H9 (cell line): ENCODE results near the gene ZFYVE28. TPM values are rescaled to one million over a fixed set of nuclear protein-coding genes. Genes with fewer than 3 reads are reported as not detected.

ENCODE experiments used
- DNase-seq: peaks from one replicate; pipeline ENCODE4 v3.0.0-alpha.2; 2017
- H2AFZ ChIP-seq: one replicate; pipeline ENCODE4 v1.6.1; 2013; ENCODE audit warnings: mild to moderate bottlenecking, low read length, control low read depth, moderate library complexity
- H2AK5ac ChIP-seq: 2 replicates; pipeline ENCODE4 v1.6.1; 2013; ENCODE audit warnings: low read length, control low read depth, mixed read lengths; ENCODE audit not compliant: insufficient read length
- H2BK120ac ChIP-seq: one replicate; pipeline ENCODE4 v1.6.1; 2013; ENCODE audit warnings: low read depth, mild to moderate bottlenecking, low read length, control low read depth, inconsistent platforms; ENCODE audit not compliant: poor library complexity, severe bottlenecking
- H2BK12ac ChIP-seq: 2 replicates; pipeline ENCODE4 v1.6.1; 2013; ENCODE audit warnings: low read length, control low read depth, mixed read lengths, low read depth; ENCODE audit not compliant: insufficient read length
- H2BK15ac ChIP-seq: 2 replicates; pipeline ENCODE4 v1.6.1; 2013; ENCODE audit warnings: low read depth, low read length, control low read depth
- H2BK20ac ChIP-seq: one replicate; pipeline ENCODE4 v1.6.1; 2013; ENCODE audit warnings: low read depth, mild to moderate bottlenecking, low read length, control low read depth, inconsistent platforms; ENCODE audit not compliant: poor library complexity, severe bottlenecking
- H2BK5ac ChIP-seq: 2 replicates; pipeline ENCODE4 v1.6.1; 2013; ENCODE audit warnings: low read length, control low read depth, mixed read lengths; ENCODE audit not compliant: insufficient read length
- H3K14ac ChIP-seq: 2 replicates; pipeline ENCODE4 v1.6.1; 2013; ENCODE audit warnings: low read length, control low read depth; ENCODE audit not compliant: insufficient read depth
- H3K18ac ChIP-seq: 2 replicates; pipeline ENCODE4 v1.6.1; 2013; ENCODE audit warnings: low read depth, mild to moderate bottlenecking, mixed read lengths, low read length, control low read depth; ENCODE audit not compliant: insufficient read length
- H3K23ac ChIP-seq: 2 replicates; pipeline ENCODE4 v1.6.1; 2013; ENCODE audit warnings: low read length, control low read depth, mixed read lengths, low read depth; ENCODE audit not compliant: insufficient read length
- H3K23me2 ChIP-seq: 2 replicates; pipeline ENCODE4 v1.6.1; 2013; ENCODE audit warnings: low read depth, mild to moderate bottlenecking, mixed read lengths, low read length, control low read depth; ENCODE audit not compliant: insufficient read length, poor library complexity, severe bottlenecking
- H3K27ac ChIP-seq: 2 replicates; pipeline ENCODE4 v1.5.1; 2013; ENCODE audit warnings: low read length, control low read depth, mixed read lengths, low read depth; ENCODE audit not compliant: insufficient read length
- H3K27me3 ChIP-seq: 2 replicates; pipeline ENCODE4 v1.6.1; 2013; ENCODE audit warnings: low read length, control low read depth, inconsistent platforms; ENCODE audit not compliant: insufficient read depth
- H3K4ac ChIP-seq: 2 replicates; pipeline ENCODE4 v1.6.1; 2013; ENCODE audit warnings: low read depth, mild to moderate bottlenecking, control low read depth, inconsistent platforms, low read length, moderate library complexity
- H3K4me1 ChIP-seq: 2 replicates; pipeline ENCODE4 v1.6.1; 2013; ENCODE audit warnings: low read length, control low read depth, inconsistent platforms; ENCODE audit not compliant: insufficient read depth
- H3K4me2 ChIP-seq: 2 replicates; pipeline ENCODE4 v1.6.1; 2013; ENCODE audit warnings: low read length, control low read depth, mixed read lengths; ENCODE audit not compliant: insufficient read length, insufficient read depth
- H3K56ac ChIP-seq: 2 replicates; pipeline ENCODE4 v1.6.1; 2013; ENCODE audit warnings: low read depth, mild to moderate bottlenecking, mixed read lengths, low read length, control low read depth; ENCODE audit not compliant: insufficient read length
- H3K79me1 ChIP-seq: 2 replicates; pipeline ENCODE4 v1.6.1; 2013; ENCODE audit warnings: low read depth, mild to moderate bottlenecking, moderate library complexity, low read length, control low read depth, inconsistent platforms; ENCODE audit not compliant: insufficient read depth, poor library complexity, severe bottlenecking
- H3K79me2 ChIP-seq: 2 replicates; pipeline ENCODE4 v1.6.1; 2013; ENCODE audit warnings: low read length, control low read depth, inconsistent platforms; ENCODE audit not compliant: insufficient read depth
- H3K9ac ChIP-seq: 2 replicates; pipeline ENCODE4 v1.6.1; 2013; ENCODE audit warnings: low read length, control low read depth, mixed read lengths; ENCODE audit not compliant: insufficient read length; ENCODE audit errors: extremely low read depth
- H3K9me3 ChIP-seq: one replicate; pipeline ENCODE4 v1.6.1; 2013; ENCODE audit warnings: low read depth, low read length, inconsistent platforms; ENCODE audit not compliant: control insufficient read depth
- H3T11ph ChIP-seq: one replicate; pipeline ENCODE4 v1.6.1; 2013; ENCODE audit warnings: mild to moderate bottlenecking, low read length, control low read depth, inconsistent platforms
- H4K20me1 ChIP-seq: one replicate; pipeline ENCODE4 v1.6.1; 2013; ENCODE audit not compliant: control insufficient read depth, insufficient read length, insufficient read depth
- H4K5ac ChIP-seq: 2 replicates; pipeline ENCODE4 v1.6.1; 2013; ENCODE audit warnings: low read depth, mild to moderate bottlenecking, mixed read lengths, low read length, control low read depth; ENCODE audit not compliant: insufficient read length
- H4K8ac ChIP-seq: replicated peaks from 2 replicates; pipeline ENCODE4 v1.6.1; 2013; ENCODE audit warnings: low read length, control low read depth, mixed read lengths, low read depth; ENCODE audit not compliant: insufficient read length
- H4K91ac ChIP-seq: 2 replicates; pipeline ENCODE4 v1.6.1; 2013; ENCODE audit warnings: low read depth, mild to moderate bottlenecking, moderate library complexity, mixed read lengths, low read length, control low read depth; ENCODE audit not compliant: insufficient read length
- H3K27ac Mint-ChIP-seq, 3 experiments: 2 replicates in 2 of 3; 3 replicates in 1 of 3; pipeline ENCODE4 v1.8.0; 2020 to 2021; ENCODE audit warnings: mixed read lengths in 3 of 3, mild to moderate bottlenecking in 1 of 3, moderate library complexity in 1 of 3
- H3K27me3 Mint-ChIP-seq: 2 replicates; pipeline ENCODE4 v1.8.0; 2021; ENCODE audit warnings: low read depth, mild to moderate bottlenecking, moderate library complexity, mixed read lengths
- H3K36me3 Mint-ChIP-seq, 3 experiments: 2 replicates in 2 of 3; 3 replicates in 1 of 3; pipeline ENCODE4 v1.8.0; 2020 to 2021; ENCODE audit warnings: low read depth in 3 of 3, mixed read lengths in 3 of 3; ENCODE audit not compliant: insufficient read depth in 1 of 3
- H3K4me1 Mint-ChIP-seq, 2 experiments: 2 replicates each; pipeline ENCODE4 v1.8.0; 2020; ENCODE audit warnings: mixed read lengths in 2 of 2
- H3K4me3 Mint-ChIP-seq, 2 experiments: 2 replicates in 1 of 2; 3 replicates in 1 of 2; pipeline ENCODE4 v1.8.0; 2020 to 2021; ENCODE audit warnings: mild to moderate bottlenecking in 2 of 2, mixed read lengths in 2 of 2, moderate library complexity in 1 of 2
- H3K9me3 Mint-ChIP-seq, 2 experiments: 2 replicates in 1 of 2; 3 replicates in 1 of 2; pipeline ENCODE4 v1.8.0; 2020; ENCODE audit warnings: mild to moderate bottlenecking in 2 of 2, mixed read lengths in 2 of 2, moderate library complexity in 1 of 2
- CTCF ChIP-seq: fragments of 200-600 bp; sonication (generic); conservative IDR thresholded peaks from 3 replicates; pipeline ENCODE4 v1.8.0; 2021; ENCODE audit warnings: antibody characterized with exemption, mild to moderate bottlenecking
- WGBS: extraction: QIAGEN DNeasy Blood & Tissue Kit; methylation state at CpG from one replicate; pipeline ENCODE4 v1.1.7; 2013; ENCODE audit warnings: missing lambda C conversion rate, low lambda C conversion rate, mixed read lengths; ENCODE audit not compliant: insufficient read length; ENCODE audit errors: extremely low coverage; 5-methylcytosine and 5-hydroxymethylcytosine counted together
- total RNA-seq: library from RNA; stranded (reverse); gene quantifications from 2 replicates; pipeline ENCODE4 v1.2.1, GENCODE V29; 2021

The ZFYVE28 gene
- total RNA-seq, 1 experiment from 2014 or later: 0.98 TPM

GRCh38 chr4:2241410-2242353 lies 176.8 kb downstream of the ZFYVE28 start, which contains the start of the genes HAUS3 and POLN:
HAUS3 (minus strand) TSS chr4:2242121; CDS start chr4:2240946, 1,175 bp downstream.
POLN (minus strand) TSS chr4:2242121; CDS start chr4:2229231, 12,890 bp downstream.
- H2AFZ ChIP-seq: no peak within 1 kb of the TSS
- peak within 1 kb of the TSS; percentile 63 for H3K4me2 ChIP-seq
- no peaks in the 10 kb centered on the region for H3K4me1 ChIP-seq
- no peak within 1 kb of the TSS for H2BK120ac ChIP-seq
- H4K91ac ChIP-seq: no peak within 1 kb of the TSS
- Mint-ChIP-seq H3K4me3 (peak within 1 kb of the TSS; percentile 88 to 93), H3K4me1 (peaks cover 22 to 32% of the 10 kb centered on the region in 2 experiments), H3K36me3 (peaks cover 9 to 25% (median 24%) of the 10 kb centered on the region in 3 experiments; a peak in 6 of 7 replicates), H3K27ac (peak within 1 kb of the TSS in 1 of 3 experiments; percentile 38; a peak in 1 of 7 replicates), H3K9me3 (peaks cover 13 to 17% of the 10 kb centered on the region in 2 experiments), H3K27me3 (peaks cover 5% of the 10 kb centered on the region)
- peak; percentile 97 for DNase-seq
- H2BK20ac ChIP-seq: no peak within 1 kb of the TSS
- H3K23me2 ChIP-seq: peaks cover 3% of the 10 kb centered on the region
- no peak within 1 kb of the TSS for H3T11ph ChIP-seq
- no peak within 1 kb of the TSS for H2BK12ac ChIP-seq
- no peak within 1 kb of the TSS for H4K8ac ChIP-seq
- no peaks in the 10 kb centered on the region for H4K20me1 ChIP-seq
- no peak within 1 kb of the TSS for H3K56ac ChIP-seq
- no peak within 1 kb of the TSS for H2BK5ac ChIP-seq
- no peaks in the 10 kb centered on the region for H3K27me3 ChIP-seq
- H3K27ac ChIP-seq: no peak within 1 kb of the TSS
- TF ChIP-seq CTCF: 0 out of 3 replicates have a peak, but pooled peaks have one; percentile 12
- no peak within 1 kb of the TSS for H2AK5ac ChIP-seq
- no peaks in the 10 kb centered on the region for H3K79me1 ChIP-seq
- no peak within 1 kb of the TSS for H3K23ac ChIP-seq
- H3K4ac ChIP-seq: no peak within 1 kb of the TSS
- no peaks in the 10 kb centered on the region for H3K9me3 ChIP-seq
- H3K18ac ChIP-seq: no peak within 1 kb of the TSS
- peak within 1 kb of the TSS; percentile 71 for H3K9ac ChIP-seq
- H4K5ac ChIP-seq: no peak within 1 kb of the TSS
- H3K14ac ChIP-seq: no peak within 1 kb of the TSS
- no CpG with 5 or more reads among the region's 88 CpGs for WGBS
- H3K79me2 ChIP-seq: peaks cover 6% of the 10 kb centered on the region; the same call in 1 of the 2 replicates
- no peak within 1 kb of the TSS for H2BK15ac ChIP-seq
